ENCODE results near the gene SLC25A4. TPM values are rescaled to one million over a fixed set of nuclear protein-coding genes. Genes with fewer than 3 reads are reported as not detected.
"Not testable (repeated sequence)": the region's sequence is repeated elsewhere in the genome, so short reads cannot be mapped to it uniquely, and the experiment has no call there.

Gene SLC25A4
- total and polyA plus RNA-seq, 3 experiments from 2014 or later = 11.8 to 16.3 (median 12.6) TPM

GRCh38 chr4:185113340-185113739 lies 29.7 kb upstream of the SLC25A4 start:
- Mint-ChIP-seq H3K9me3 (no peaks in the 10 kb centered on the region), H3K27me3 (peaks cover 1 to 30% of the 10 kb centered on the region in 2 donors), H3K4me1 (no peaks in the 10 kb centered on the region), H3K27ac (no peak overlapping the region), H3K36me3 (no peaks in the 10 kb centered on the region), H3K4me3 (no peak overlapping the region)
- no peaks in the 10 kb centered on the region for H3K9me3 ChIP-seq (ENCODE audit: low read length)
- no peak for DNase-seq
- no peaks in the 10 kb centered on the region for H3K27me3 ChIP-seq (ENCODE audit: insufficient read depth, low read length, poor library complexity, severe bottlenecking)
- H3K4me3 ChIP-seq (ENCODE audit: low read length) = no peak overlapping the region
- no peak overlapping the region for H3K27ac ChIP-seq (ENCODE audit: low read depth, low read length)
- H3K36me3 ChIP-seq (ENCODE audit: insufficient read depth, low read length) = no peaks in the 10 kb centered on the region
- no peaks in the 10 kb centered on the region for H3K4me1 ChIP-seq (ENCODE audit: insufficient read depth, low read length)
- POLR2A ChIA-PET = no interaction called here
- CTCF ChIA-PET = no interaction called here

DNA sequence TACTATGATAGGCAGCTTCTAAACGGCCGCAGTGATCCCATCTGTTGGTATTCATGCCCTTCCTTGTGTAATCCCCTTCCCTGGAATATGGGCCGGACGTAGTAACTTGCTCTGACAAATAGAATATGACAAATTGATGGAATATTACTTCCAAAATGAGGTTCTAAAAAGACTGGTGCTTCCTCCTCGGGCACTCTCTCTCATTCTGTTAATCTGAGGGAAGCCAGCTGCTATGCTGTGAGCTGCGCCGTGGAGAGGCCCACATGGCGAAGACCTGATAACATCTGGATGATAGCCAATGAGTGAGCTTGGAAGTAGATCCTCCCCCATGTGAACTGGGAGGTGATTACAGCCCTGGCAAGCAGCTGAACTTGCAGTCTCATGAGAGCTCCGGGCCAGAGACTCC lies 27.2 kb upstream of the SLC25A4 start:
- CTCF ChIA-PET = interaction anchor here (1.0 to 1.1 kb wide), 3 partner anchors 13 to 20 kb away, joined by 3 to 4 read pairs (median 3); no protein-coding TSS in a partner anchor
- Mint-ChIP-seq H3K36me3 (no peaks in the 10 kb centered on the region), H3K9me3 (no peaks in the 10 kb centered on the region), H3K4me1 (no peaks in the 10 kb centered on the region), H3K27me3 (peaks cover 1 to 27% of the 10 kb centered on the region in 2 donors), H3K4me3 (no peak overlapping the region), H3K27ac (no peak overlapping the region)
- peak overlapping the region; percentile 9 for H3K27ac ChIP-seq (ENCODE audit: low read depth, low read length)
- no peaks in the 10 kb centered on the region for H3K27me3 ChIP-seq (ENCODE audit: insufficient read depth, low read length, poor library complexity, severe bottlenecking)
- DNase-seq = no peak
- no peak overlapping the region for H3K4me3 ChIP-seq (ENCODE audit: low read length)
- POLR2A ChIA-PET = no interaction called here
- no peaks in the 10 kb centered on the region for H3K4me1 ChIP-seq (ENCODE audit: insufficient read depth, low read length)
- H3K9me3 ChIP-seq (ENCODE audit: low read length) = no peaks in the 10 kb centered on the region
- H3K36me3 ChIP-seq (ENCODE audit: insufficient read depth, low read length) = no peaks in the 10 kb centered on the region

DNA sequence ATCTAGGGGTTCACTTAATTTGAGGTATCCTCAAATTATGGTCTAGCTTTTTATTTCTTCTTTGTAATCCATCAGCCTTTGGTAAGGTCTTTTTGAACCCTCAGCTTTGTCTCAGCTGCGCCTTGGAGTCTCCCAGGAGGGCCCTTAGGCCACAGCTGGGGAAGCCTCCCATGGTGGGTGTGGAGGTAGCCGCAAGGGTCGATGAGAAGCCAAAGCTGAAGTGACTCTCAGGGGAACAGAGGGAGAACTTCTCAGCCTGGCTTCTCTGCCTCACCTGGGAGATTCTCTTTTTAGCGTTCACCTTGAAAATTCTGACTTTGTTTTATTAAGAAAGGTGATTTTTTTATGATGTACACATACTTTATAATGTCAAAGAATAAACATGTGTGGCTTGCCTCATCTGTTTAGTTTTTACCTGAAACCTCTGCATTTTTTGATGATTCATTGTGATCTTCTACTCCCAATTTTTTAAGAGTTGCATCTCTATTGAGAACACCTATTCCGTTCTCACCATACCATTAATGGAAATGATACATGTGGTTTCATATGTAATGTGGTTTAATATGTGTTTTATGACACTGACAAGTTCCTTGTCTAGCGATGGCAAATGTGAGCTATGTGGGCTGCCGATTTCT lies 25.6 kb upstream of the SLC25A4 start:
- no peaks in the 10 kb centered on the region for H3K9me3 Mint-ChIP-seq
- peaks cover 1 to 29% of the 10 kb centered on the region in 2 donors for H3K27me3 Mint-ChIP-seq
- H3K4me1 ChIP-seq (ENCODE audit: insufficient read depth, low read length) = no peaks in the 10 kb centered on the region
- no peak for DNase-seq
- no peaks in the 10 kb centered on the region for H3K4me1 Mint-ChIP-seq
- H3K9me3 ChIP-seq (ENCODE audit: low read length) = no peaks in the 10 kb centered on the region
- H3K4me3 Mint-ChIP-seq = no peak overlapping the region
- H3K36me3 ChIP-seq (ENCODE audit: insufficient read depth, low read length) = no peaks in the 10 kb centered on the region
- no peak overlapping the region for H3K27ac Mint-ChIP-seq
- no peak overlapping the region for H3K4me3 ChIP-seq (ENCODE audit: low read length)
- ChIA-PET CTCF (no interaction called here), POLR2A (interaction anchor here (0.7 kb wide), 1 partner anchor 9 kb away, joined by 3 read pairs; no protein-coding TSS in a partner anchor)
- H3K27ac ChIP-seq (ENCODE audit: low read depth, low read length) = no peak overlapping the region
- no peaks in the 10 kb centered on the region for H3K36me3 Mint-ChIP-seq
- no peaks in the 10 kb centered on the region for H3K27me3 ChIP-seq (ENCODE audit: insufficient read depth, low read length, poor library complexity, severe bottlenecking)

- H3K27ac Mint-ChIP-seq = no peak overlapping the region
- H3K27me3 Mint-ChIP-seq = peaks cover under 1 to 37% of the 10 kb centered on the region in 2 donors
- Histone ChIP-seq H3K4me3 (ENCODE audit: low read length) (no peak overlapping the region), H3K4me1 (ENCODE audit: insufficient read depth, low read length) (no peaks in the 10 kb centered on the region), H3K36me3 (ENCODE audit: insufficient read depth, low read length) (no peaks in the 10 kb centered on the region), H3K27ac (ENCODE audit: low read depth, low read length) (no peak overlapping the region), H3K9me3 (ENCODE audit: low read length) (no peaks in the 10 kb centered on the region), H3K27me3 (ENCODE audit: insufficient read depth, low read length, poor library complexity, severe bottlenecking) (no peaks in the 10 kb centered on the region)
- no peak for DNase-seq
- no peaks in the 10 kb centered on the region for H3K36me3 Mint-ChIP-seq
- peaks cover 4 to 10% (median 8%) of the 10 kb centered on the region in 3 donors for H3K4me1 Mint-ChIP-seq
- no peak overlapping the region for H3K4me3 Mint-ChIP-seq
- ChIA-PET POLR2A (no interaction called here), CTCF (no interaction called here)
- no peaks in the 10 kb centered on the region for H3K9me3 Mint-ChIP-seq
These were observed 24.2 kb upstream of the SLC25A4 start for GRCh38 chr4:185118876-185119275.

GRCh38 chr4:185119467-185119866 lies 23.6 kb upstream of the SLC25A4 start:
- POLR2A ChIA-PET; H3K4me1 ChIP-seq (ENCODE audit: insufficient read depth, low read length); H3K4me1 Mint-ChIP-seq; H3K36me3 ChIP-seq (ENCODE audit: insufficient read depth, low read length); H3K27ac Mint-ChIP-seq; H3K4me3 ChIP-seq (ENCODE audit: low read length); H3K36me3 Mint-ChIP-seq; H3K4me3 Mint-ChIP-seq; CTCF ChIA-PET; H3K9me3 Mint-ChIP-seq; H3K27ac ChIP-seq (ENCODE audit: low read depth, low read length); DNase-seq; H3K27me3 ChIP-seq (ENCODE audit: insufficient read depth, low read length, poor library complexity, severe bottlenecking); H3K9me3 ChIP-seq (ENCODE audit: low read length): not testable (repeated sequence)
- H3K27me3 Mint-ChIP-seq = peaks cover 0 to 34% of the 10 kb centered on the region in 2 donors

GRCh38 chr4:185119927-185120630 lies 23.0 kb upstream of the SLC25A4 start:
- ChIA-PET POLR2A (no interaction called here), CTCF (no interaction called here)
- DNase-seq = no peak
- Histone ChIP-seq H3K9me3 (ENCODE audit: low read length) (no peaks in the 10 kb centered on the region), H3K36me3 (ENCODE audit: insufficient read depth, low read length) (no peaks in the 10 kb centered on the region), H3K4me3 (ENCODE audit: low read length) (no peak overlapping the region), H3K27me3 (ENCODE audit: insufficient read depth, low read length, poor library complexity, severe bottlenecking) (no peaks in the 10 kb centered on the region), H3K27ac (ENCODE audit: low read depth, low read length) (no peak overlapping the region), H3K4me1 (ENCODE audit: insufficient read depth, low read length) (no peaks in the 10 kb centered on the region)
- Mint-ChIP-seq H3K27ac (peak overlapping the region in 1 of 8 donors; percentile 64), H3K4me1 (peaks cover 4 to 10% (median 8%) of the 10 kb centered on the region in 3 donors), H3K9me3 (no peaks in the 10 kb centered on the region), H3K4me3 (no peak overlapping the region), H3K36me3 (no peaks in the 10 kb centered on the region), H3K27me3 (peaks cover 2 to 35% of the 10 kb centered on the region in 2 donors)

DNA sequence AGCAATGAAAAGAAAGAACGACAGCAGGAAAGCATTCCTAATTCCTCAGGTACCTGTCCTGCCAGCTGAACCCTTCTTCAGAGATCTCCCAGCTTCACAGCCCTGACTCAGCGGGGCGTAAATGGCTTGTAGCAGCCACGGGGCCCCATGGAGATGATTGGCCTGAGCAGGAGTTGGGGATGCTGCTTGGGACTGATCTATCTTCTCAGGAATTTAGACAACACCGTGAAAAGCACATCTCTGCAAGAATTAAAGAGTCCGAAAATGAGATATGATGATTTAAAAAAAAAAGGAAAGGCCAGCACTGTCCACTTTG lies 22.5 kb upstream of the SLC25A4 start:
- no peaks in the 10 kb centered on the region for H3K27me3 ChIP-seq (ENCODE audit: insufficient read depth, low read length, poor library complexity, severe bottlenecking)
- CTCF ChIA-PET = no interaction called here
- Mint-ChIP-seq H3K4me3 (no peak overlapping the region), H3K4me1 (peaks cover 4 to 10% (median 8%) of the 10 kb centered on the region in 3 donors), H3K27ac (no peak overlapping the region), H3K27me3 (peaks cover 2 to 37% of the 10 kb centered on the region in 2 donors), H3K36me3 (no peaks in the 10 kb centered on the region), H3K9me3 (no peaks in the 10 kb centered on the region)
- H3K9me3 ChIP-seq (ENCODE audit: low read length) = no peaks in the 10 kb centered on the region
- H3K4me1 ChIP-seq (ENCODE audit: insufficient read depth, low read length) = no peaks in the 10 kb centered on the region
- H3K27ac ChIP-seq (ENCODE audit: low read depth, low read length) = no peak overlapping the region
- H3K4me3 ChIP-seq (ENCODE audit: low read length) = no peak overlapping the region
- DNase-seq = no peak
- POLR2A ChIA-PET = no interaction called here
- no peaks in the 10 kb centered on the region for H3K36me3 ChIP-seq (ENCODE audit: insufficient read depth, low read length)

DNA sequence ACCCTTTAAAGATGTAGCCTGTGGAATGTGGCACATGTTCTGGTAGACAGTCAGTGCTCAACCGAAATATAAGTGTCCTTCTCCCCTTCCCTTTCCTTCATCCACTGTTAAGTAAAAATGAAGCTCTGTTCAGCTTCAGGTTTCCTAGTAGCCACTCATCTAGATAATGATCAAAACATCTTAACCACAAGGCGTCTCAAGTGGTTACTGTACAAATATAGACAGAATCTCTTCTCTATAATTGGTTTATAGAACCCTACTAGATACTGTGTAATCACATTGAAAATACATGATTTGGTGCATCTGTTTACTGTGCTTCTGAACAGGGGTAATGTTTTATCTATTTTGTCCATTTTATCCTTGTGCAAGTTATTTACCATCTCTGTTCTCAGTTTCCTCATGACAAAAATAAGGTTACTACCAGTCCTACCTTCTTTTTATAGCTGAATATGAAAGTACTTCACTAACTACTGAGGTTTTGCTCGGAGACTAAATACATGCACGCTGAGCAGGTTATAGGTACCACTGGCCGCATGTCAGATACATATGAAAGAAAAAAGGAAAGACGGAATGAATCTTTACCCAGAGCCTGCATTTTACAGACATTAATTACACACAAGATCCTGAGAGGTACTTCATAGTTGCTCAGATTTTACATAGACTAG lies 20.3 kb upstream of the SLC25A4 start:
- Histone ChIP-seq H3K27ac (ENCODE audit: low read depth, low read length) (no peak overlapping the region), H3K36me3 (ENCODE audit: insufficient read depth, low read length) (no peaks in the 10 kb centered on the region), H3K4me3 (ENCODE audit: low read length) (no peak overlapping the region), H3K9me3 (ENCODE audit: low read length) (no peaks in the 10 kb centered on the region), H3K4me1 (ENCODE audit: insufficient read depth, low read length) (no peaks in the 10 kb centered on the region), H3K27me3 (ENCODE audit: insufficient read depth, low read length, poor library complexity, severe bottlenecking) (peaks cover 4% of the 10 kb centered on the region)
- Mint-ChIP-seq H3K36me3 (no peaks in the 10 kb centered on the region), H3K9me3 (no peaks in the 10 kb centered on the region), H3K4me3 (no peak overlapping the region), H3K27ac (no peak overlapping the region), H3K4me1 (peaks cover 4 to 13% (median 8%) of the 10 kb centered on the region in 3 donors), H3K27me3 (peaks cover 7 to 44% of the 10 kb centered on the region in 2 donors)
- ChIA-PET CTCF (interaction anchor here (1.2 kb wide), 1 partner anchor 12 kb away, joined by 4 read pairs; no protein-coding TSS in a partner anchor), POLR2A (no interaction called here)
- DNase-seq = no peak
